Mucosa of descending colon (tissue), 3 donors: Measurements from ENCODE around the gene DOCK1. TPM values are rescaled to one million over a fixed set of nuclear protein-coding genes. Genes with fewer than 3 reads are reported as not detected.

Experiments used
- ATAC-seq: fragments of 200-7000 bp; cut with Tn5 transposase; one replicate; pipeline ENCODE4 v1.9.1; 2020; ENCODE audit warnings: mild to moderate bottlenecking, moderate library complexity
- DNase-seq, 3 donors: peaks; one replicate each; pipeline ENCODE4 v3.0.0-alpha.2; 2020
- H3K36me3 ChIP-seq: fragments of 200-600 bp; one replicate; pipeline ENCODE4 v1.8.0; 2021; ENCODE audit warnings: low read depth, mild to moderate bottlenecking
- H3K4me1 ChIP-seq: fragments of 200-600 bp; one replicate; pipeline ENCODE4 v1.8.0; 2021; ENCODE audit warnings: low read depth, mild to moderate bottlenecking
- H3K4me3 ChIP-seq: fragments of 200-600 bp; one replicate; pipeline ENCODE4 v1.8.0; 2021; ENCODE audit warnings: mild to moderate bottlenecking
- H3K9me3 ChIP-seq: fragments of 200-600 bp; one replicate; pipeline ENCODE4 v1.8.0; 2021; ENCODE audit warnings: mild to moderate bottlenecking
- intact Hi-C, 2 donors: fragments of 100-400 bp; cut with DNase I in 1 of 2; cut with micrococcal nuclease in 1 of 2; formaldehyde crosslinking; loops; one replicate each; pipeline versions ENCODE4 v1.11.0 to v1.11.1; 2022; cut with DNase I, micrococcal nuclease
- total RNA-seq, 3 donors: library from RNA; stranded (reverse); fragmentation: NEBNext Ultra II Directional in 2 of 3; extraction: Animal tissue kit (Norgen Biotek cat#: 25700) in 2 of 3; gene quantifications; one replicate each; pipeline versions ENCODE4 v1.2.1 to v1.2.4, GENCODE V29; 2021 to 2023
- TF ChIP-seq, protein P1 (sequence below): fragments of 200-600 bp; IDR thresholded peaks from one replicate; pipeline ENCODE4 v1.8.0; 2022; ENCODE audit warnings: antibody characterized with exemption, mild to moderate bottlenecking
- donor health status: DM: no; HTN: no; CAD: no; lungs with moderate emphysema.
- donor health status: DM: no; HTN: no; CAD: no.
- donor health status: DM: no; HTN: yes; CAD: no.

The DOCK1 gene
- total RNA-seq, 3 donors from 2014 or later, result 56.5 to 103 (median 74.1) TPM

DNA sequence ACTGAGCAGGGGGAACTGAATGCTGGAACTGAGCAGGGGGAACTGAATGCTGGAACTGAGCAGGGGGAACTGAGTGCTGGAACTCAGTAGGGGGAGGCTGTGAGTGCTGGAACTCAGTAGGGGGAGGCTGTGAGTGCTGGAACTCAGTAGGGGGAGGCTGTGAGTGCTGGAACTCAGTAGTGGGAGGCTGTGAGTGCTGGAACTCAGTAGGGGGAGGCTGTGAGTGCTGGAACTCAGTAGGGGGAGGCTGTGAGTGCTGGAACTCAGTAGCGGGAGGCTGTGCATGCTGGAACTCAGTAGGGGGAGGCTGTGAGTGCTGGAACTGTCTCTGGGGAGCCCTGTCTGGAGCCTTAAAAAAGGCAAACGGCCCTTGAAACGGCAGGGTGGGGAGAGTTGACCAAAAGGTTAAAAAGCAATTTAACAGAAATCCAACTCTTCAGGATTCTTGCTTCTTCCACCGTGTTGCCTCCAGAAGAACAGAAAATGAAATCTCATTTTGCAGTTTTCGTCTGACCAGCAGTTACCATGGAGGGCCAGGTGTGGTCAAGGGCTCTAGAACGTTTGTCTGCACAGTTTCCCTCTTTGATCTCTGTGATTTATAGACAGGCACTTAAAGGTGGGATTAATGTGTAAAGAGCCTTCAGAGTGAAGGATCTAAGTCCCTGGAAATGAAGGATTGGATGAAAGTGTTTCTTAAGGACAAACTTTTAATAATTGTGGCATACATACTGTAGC lies 19.1 kb downstream of the DOCK1 start:
- intact Hi-C loops, result no loop called here
- ATAC-seq (no peak), DNase-seq (no peak)
- H3K36me3 ChIP-seq, result no peaks in the 10 kb centered on the region
- H3K4me3 ChIP-seq, result no peak overlapping the region
- peaks cover 2% of the 10 kb centered on the region for H3K9me3 ChIP-seq
- H3K4me1 ChIP-seq, result peaks cover 4% of the 10 kb centered on the region
- TF ChIP-seq, protein P1, sequence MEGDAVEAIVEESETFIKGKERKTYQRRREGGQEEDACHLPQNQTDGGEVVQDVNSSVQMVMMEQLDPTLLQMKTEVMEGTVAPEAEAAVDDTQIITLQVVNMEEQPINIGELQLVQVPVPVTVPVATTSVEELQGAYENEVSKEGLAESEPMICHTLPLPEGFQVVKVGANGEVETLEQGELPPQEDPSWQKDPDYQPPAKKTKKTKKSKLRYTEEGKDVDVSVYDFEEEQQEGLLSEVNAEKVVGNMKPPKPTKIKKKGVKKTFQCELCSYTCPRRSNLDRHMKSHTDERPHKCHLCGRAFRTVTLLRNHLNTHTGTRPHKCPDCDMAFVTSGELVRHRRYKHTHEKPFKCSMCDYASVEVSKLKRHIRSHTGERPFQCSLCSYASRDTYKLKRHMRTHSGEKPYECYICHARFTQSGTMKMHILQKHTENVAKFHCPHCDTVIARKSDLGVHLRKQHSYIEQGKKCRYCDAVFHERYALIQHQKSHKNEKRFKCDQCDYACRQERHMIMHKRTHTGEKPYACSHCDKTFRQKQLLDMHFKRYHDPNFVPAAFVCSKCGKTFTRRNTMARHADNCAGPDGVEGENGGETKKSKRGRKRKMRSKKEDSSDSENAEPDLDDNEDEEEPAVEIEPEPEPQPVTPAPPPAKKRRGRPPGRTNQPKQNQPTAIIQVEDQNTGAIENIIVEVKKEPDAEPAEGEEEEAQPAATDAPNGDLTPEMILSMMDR, result no peak

DNA sequence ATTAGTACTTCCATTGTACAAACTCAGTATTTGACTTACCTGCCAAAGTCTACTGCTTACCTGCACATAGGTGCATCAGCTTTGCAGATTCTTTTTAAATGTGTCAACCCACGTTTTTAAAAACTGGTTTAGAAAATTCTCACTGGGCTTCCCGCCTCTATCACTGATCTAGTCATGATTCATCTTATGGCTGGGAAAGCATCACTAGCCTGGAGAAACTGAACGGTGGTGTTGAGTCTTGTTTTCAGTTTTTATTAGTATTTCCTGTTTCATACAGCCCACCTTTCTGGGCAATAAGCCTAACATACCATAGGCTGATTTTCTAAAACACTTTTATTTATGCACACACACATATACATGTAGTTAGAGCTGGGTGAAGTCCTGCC lies 19.7 kb downstream of the DOCK1 start:
- no peak for ATAC-seq
- intact Hi-C loops, result no loop called here

DNA sequence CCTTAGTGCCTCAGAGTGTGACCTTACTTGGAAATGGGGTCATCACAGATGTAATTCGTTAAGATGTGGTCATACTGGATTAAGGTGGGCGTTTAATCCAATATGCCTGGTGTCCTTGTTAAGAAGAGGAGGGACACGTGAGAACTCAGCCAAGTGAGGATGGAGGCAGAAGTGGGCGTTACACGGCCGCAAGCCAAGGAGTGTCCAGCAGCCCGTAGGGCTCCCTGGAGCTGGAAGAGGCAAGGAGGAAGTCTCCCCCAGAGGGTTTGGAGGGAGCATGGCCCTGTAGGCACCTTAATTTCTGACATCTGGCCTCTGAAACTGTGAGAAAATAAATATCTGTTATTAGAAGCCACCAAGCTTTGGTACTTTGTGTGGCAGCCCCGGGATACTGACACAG lies 21.3 kb downstream of the DOCK1 start:
- TF ChIP-seq, protein P1, result no peak
- Histone ChIP-seq H3K36me3 (no peaks in the 10 kb centered on the region), H3K4me3 (no peak overlapping the region), H3K4me1 (peaks cover 11% of the 10 kb centered on the region), H3K9me3 (no peaks in the 10 kb centered on the region)
- DNase-seq (no peak), ATAC-seq (no peak)
- intact Hi-C loops, result no loop called here

More for the DNA sequence above, 19.7 kb downstream of the DOCK1 start:
- Histone ChIP-seq H3K36me3 (no peaks in the 10 kb centered on the region), H3K4me1 (peaks cover 4% of the 10 kb centered on the region), H3K4me3 (no peak overlapping the region), H3K9me3 (peaks cover 2% of the 10 kb centered on the region)
- DNase-seq, result no peak
- TF ChIP-seq, protein P1, result no peak

DNA sequence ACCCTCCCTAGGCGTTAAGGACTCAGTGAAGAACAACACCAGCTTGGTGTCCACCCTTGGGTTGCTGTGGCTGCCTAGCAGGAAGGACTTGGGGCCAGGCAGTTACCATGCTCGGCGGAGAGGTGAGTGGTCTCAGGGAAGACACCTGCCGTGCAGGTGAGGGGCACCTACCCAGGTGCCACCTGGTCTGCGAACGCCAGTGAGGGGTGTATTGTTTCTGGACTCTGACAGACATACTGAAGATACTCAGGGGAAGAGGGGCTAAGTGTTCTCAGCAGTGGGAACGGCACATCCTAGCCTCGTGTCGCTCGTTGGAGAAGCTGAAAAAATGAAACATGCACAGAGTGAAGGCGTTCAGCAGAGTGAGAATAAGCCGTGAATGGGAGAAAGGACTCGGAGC lies 22.6 kb downstream of the DOCK1 start:
- H3K4me1 ChIP-seq, result peaks cover 11% of the 10 kb centered on the region
- DNase-seq (no peak), ATAC-seq (no peak)
- TF ChIP-seq, protein P1, result no peak
- no peak overlapping the region for H3K4me3 ChIP-seq
- no peaks in the 10 kb centered on the region for H3K36me3 ChIP-seq
- intact Hi-C loops, result no loop called here
- no peaks in the 10 kb centered on the region for H3K9me3 ChIP-seq

DNA sequence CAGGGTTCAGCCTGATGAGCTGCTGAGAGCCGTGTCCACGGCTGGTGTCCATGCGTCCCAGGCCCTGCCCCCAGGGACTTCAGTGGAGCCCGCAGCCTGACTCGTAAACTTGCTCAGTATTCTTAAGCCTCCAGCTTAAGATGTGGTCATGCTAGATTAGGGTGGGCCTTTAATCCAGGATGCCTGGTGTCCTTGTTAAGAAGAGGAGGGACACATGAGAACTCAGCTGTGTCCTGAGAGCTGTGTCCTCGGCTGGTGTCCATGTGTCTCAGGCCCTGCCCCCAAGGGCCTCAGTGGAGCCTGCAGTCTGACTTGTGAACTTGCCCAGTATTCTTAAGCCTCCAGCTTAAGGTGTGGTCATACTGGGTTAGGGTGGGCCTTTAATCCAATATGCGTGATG lies 23.0 kb downstream of the DOCK1 start:
- no peaks in the 10 kb centered on the region for H3K36me3 ChIP-seq
- intact Hi-C loops, result no loop called here
- H3K4me3 ChIP-seq, result no peak overlapping the region
- H3K4me1 ChIP-seq, result peaks cover 11% of the 10 kb centered on the region
- no peaks in the 10 kb centered on the region for H3K9me3 ChIP-seq
- no peak for DNase-seq
- TF ChIP-seq, protein P1, result no peak
- no peak for ATAC-seq
